Body of pancreas (tissue), 4 donors: ENCODE measurements around the gene ADCY7.

Experiments
- POLR2A ChIP-seq, 3 donors: fragments of 450-650 bp; IDR thresholded peaks; one replicate each; pipeline ENCODE4 v1.6.1; 2016; ENCODE audit warnings: antibody characterized with exemption in 3 of 3, mild to moderate bottlenecking in 2 of 3
- TF ChIP-seq, protein P1 (sequence below), 7 experiments: fragments of 450-650 bp in 4 of 7; fragments of 200-600 bp in 3 of 7; sonication (generic) in 3 of 7; IDR thresholded peaks; one replicate each; pipeline ENCODE4 v1.5.1; 2016 to 2019; ENCODE audit warnings: antibody characterized with exemption in 7 of 7

DNA sequence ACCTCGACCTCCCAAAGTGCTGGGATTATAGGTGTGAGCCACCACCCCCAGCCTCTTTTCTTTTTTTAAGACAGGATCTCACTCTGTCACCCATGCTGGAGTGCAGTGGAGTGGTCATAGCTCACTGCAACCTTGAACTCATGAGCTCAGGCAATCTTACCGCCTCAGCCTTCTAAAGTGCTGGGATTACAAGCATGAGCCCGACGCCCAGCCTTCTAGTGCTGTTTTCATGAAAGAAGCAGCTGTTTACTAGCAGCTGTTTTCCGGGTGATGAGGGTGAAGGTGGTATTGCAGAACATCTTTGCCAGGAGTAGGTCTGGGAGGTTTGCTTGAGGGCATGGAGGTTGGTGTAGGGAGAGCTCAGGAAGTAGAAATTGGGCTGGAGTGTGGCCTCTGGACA, 2.0 kb downstream of the ADCY7 start:
- TF ChIP-seq, protein P1, sequence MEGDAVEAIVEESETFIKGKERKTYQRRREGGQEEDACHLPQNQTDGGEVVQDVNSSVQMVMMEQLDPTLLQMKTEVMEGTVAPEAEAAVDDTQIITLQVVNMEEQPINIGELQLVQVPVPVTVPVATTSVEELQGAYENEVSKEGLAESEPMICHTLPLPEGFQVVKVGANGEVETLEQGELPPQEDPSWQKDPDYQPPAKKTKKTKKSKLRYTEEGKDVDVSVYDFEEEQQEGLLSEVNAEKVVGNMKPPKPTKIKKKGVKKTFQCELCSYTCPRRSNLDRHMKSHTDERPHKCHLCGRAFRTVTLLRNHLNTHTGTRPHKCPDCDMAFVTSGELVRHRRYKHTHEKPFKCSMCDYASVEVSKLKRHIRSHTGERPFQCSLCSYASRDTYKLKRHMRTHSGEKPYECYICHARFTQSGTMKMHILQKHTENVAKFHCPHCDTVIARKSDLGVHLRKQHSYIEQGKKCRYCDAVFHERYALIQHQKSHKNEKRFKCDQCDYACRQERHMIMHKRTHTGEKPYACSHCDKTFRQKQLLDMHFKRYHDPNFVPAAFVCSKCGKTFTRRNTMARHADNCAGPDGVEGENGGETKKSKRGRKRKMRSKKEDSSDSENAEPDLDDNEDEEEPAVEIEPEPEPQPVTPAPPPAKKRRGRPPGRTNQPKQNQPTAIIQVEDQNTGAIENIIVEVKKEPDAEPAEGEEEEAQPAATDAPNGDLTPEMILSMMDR (IDR thresholded peaks at IDR 0.05): no peak
- no peak for TF ChIP-seq POLR2A (IDR thresholded peaks at IDR 0.05)
